GM23338 (cell line): ENCODE data around the gene TSPEAR. TPM values are rescaled to one million over a fixed set of nuclear protein-coding genes. Genes with fewer than 3 reads are reported as not detected.

ENCODE experiments used
- ATAC-seq: fragments of 200-7000 bp; cut with Tn5 transposase; 3 replicates; pipeline ENCODE4 v1.9.1; 2020
- DNase-seq: peaks from one replicate; pipeline ENCODE4 v3.0.0-alpha.2; 2015; ENCODE audit warnings: low spot score
- H2AFZ ChIP-seq: fragments of 200-600 bp; sonication (generic); 2 replicates; pipeline ENCODE4 v1.8.0; 2016; ENCODE audit warnings: antibody characterized with exemption, mild to moderate bottlenecking, moderate library complexity
- H3F3A ChIP-seq: fragments of 200-600 bp; sonication (generic); replicated peaks from 2 replicates; pipeline ENCODE4 v1.8.0; 2017; ENCODE audit warnings: antibody characterized with exemption, mixed run types, low read depth
- H3K27ac ChIP-seq: fragments of 200-600 bp; sonication (generic); 2 replicates; pipeline ENCODE4 v1.6.1; 2016; ENCODE audit warnings: low read depth
- H3K27me3 ChIP-seq: fragments of 200-600 bp; sonication (generic); 2 replicates; pipeline ENCODE4 v1.8.0; 2016; ENCODE audit warnings: mild to moderate bottlenecking, mixed run types, moderate library complexity; ENCODE audit not compliant: insufficient read depth
- H3K36me3 ChIP-seq: fragments of 200-600 bp; sonication (generic); 2 replicates; pipeline ENCODE4 v1.8.0; 2016; ENCODE audit warnings: mild to moderate bottlenecking; ENCODE audit not compliant: insufficient read depth
- H3K4me1 ChIP-seq: fragments of 200-600 bp; sonication (generic); 2 replicates; pipeline ENCODE4 v1.8.0; 2016; ENCODE audit warnings: mild to moderate bottlenecking, moderate library complexity; ENCODE audit not compliant: insufficient read depth
- H3K4me2 ChIP-seq: fragments of 200-600 bp; sonication (generic); 2 replicates; pipeline ENCODE4 v1.7.1; 2017; ENCODE audit warnings: mixed run types
- H3K4me3 ChIP-seq: fragments of 200-600 bp; sonication (generic); 2 replicates; pipeline ENCODE4 v1.6.1; 2016; ENCODE audit warnings: mixed run types
- H3K79me2 ChIP-seq: fragments of 200-600 bp; sonication (generic); replicated peaks from 2 replicates; pipeline ENCODE4 v1.8.0; 2017; ENCODE audit warnings: mild to moderate bottlenecking; ENCODE audit not compliant: insufficient read depth
- H3K9me2 ChIP-seq: fragments of 200-600 bp; sonication (generic); 2 replicates; pipeline ENCODE4 v1.8.0; 2017; ENCODE audit not compliant: insufficient read depth
- H4K20me1 ChIP-seq: fragments of 200-600 bp; sonication (generic); replicated peaks from 2 replicates; pipeline ENCODE4 v1.8.0; 2017; ENCODE audit warnings: mild to moderate bottlenecking; ENCODE audit not compliant: insufficient read depth
- H3K27ac Mint-ChIP-seq: 2 replicates; pipeline ENCODE4 v1.8.0; 2020; ENCODE audit warnings: inconsistent platforms, mild to moderate bottlenecking, moderate library complexity, mixed read lengths
- H3K27me3 Mint-ChIP-seq: 3 replicates; pipeline ENCODE4 v1.8.0; 2022; ENCODE audit warnings: low read depth, mild to moderate bottlenecking, moderate library complexity, mixed read lengths, inconsistent platforms; ENCODE audit not compliant: insufficient read depth, poor library complexity
- H3K36me3 Mint-ChIP-seq: 3 replicates; pipeline ENCODE4 v1.8.0; 2021; ENCODE audit warnings: low read depth, mild to moderate bottlenecking, inconsistent platforms, moderate library complexity, mixed read lengths
- H3K4me1 Mint-ChIP-seq: 3 replicates; pipeline ENCODE4 v1.8.0; 2020; ENCODE audit warnings: mild to moderate bottlenecking, inconsistent platforms, mixed read lengths
- H3K4me3 Mint-ChIP-seq: 3 replicates; pipeline ENCODE4 v1.8.0; 2021; ENCODE audit warnings: moderate library complexity, mild to moderate bottlenecking, inconsistent platforms, mixed read lengths
- H3K9me3 Mint-ChIP-seq: 3 replicates; pipeline ENCODE4 v1.8.0; 2020; ENCODE audit warnings: moderate library complexity, mild to moderate bottlenecking, inconsistent platforms, mixed read lengths
- CREB1 ChIP-seq: fragments of 250-450 bp; sonication (Bioruptor Pico); IDR thresholded peaks from 2 replicates; pipeline ENCODE4 v1.5.0; 2020; ENCODE audit warnings: low read depth, mild to moderate bottlenecking, moderate library complexity
- CTCF ChIP-seq, 2 experiments: fragments of 200-600 bp in 1 of 2; sonication (generic) in 1 of 2; conservative IDR thresholded peaks; 2 replicates each; pipeline versions ENCODE4 v1.5.1 to v1.6.1; 2016 to 2017; ENCODE audit warnings: antibody characterized with exemption in 2 of 2, low read depth in 2 of 2, mild to moderate bottlenecking in 2 of 2, moderate library complexity in 1 of 2
- ETS1 ChIP-seq: IDR thresholded peaks from 2 replicates; pipeline ENCODE4 v1.6.1; 2016; ENCODE audit warnings: antibody characterized with exemption
- EZH2 ChIP-seq: fragments of 200-600 bp; sonication (generic); IDR thresholded peaks from one replicate; pipeline ENCODE4 v1.8.0; 2017; ENCODE audit warnings: antibody characterized with exemption, mild to moderate bottlenecking, low read depth; ENCODE audit not compliant: unreplicated experiment
- EZH2phosphoT487 ChIP-seq: fragments of 200-600 bp; sonication (generic); IDR thresholded peaks from one replicate; pipeline ENCODE4 v1.8.1; 2018; ENCODE audit warnings: antibody characterized with exemption; ENCODE audit not compliant: unreplicated experiment
- JUNB ChIP-seq: IDR thresholded peaks from one replicate; pipeline ENCODE4 v1.6.1; 2016; ENCODE audit warnings: antibody characterized with exemption; ENCODE audit not compliant: unreplicated experiment
- STAT1 ChIP-seq: IDR thresholded peaks from one replicate; pipeline ENCODE4 v1.6.1; 2016; ENCODE audit warnings: antibody characterized with exemption; ENCODE audit not compliant: unreplicated experiment
- ZNF114 ChIP-seq: fragments of 250-450 bp; sonication (Bioruptor Pico); IDR thresholded peaks from 2 replicates; pipeline ENCODE4 v1.5.0; 2020; ENCODE audit warnings: mild to moderate bottlenecking, moderate library complexity
- ZNF331 ChIP-seq: fragments of 250-450 bp; sonication (Bioruptor Pico); IDR thresholded peaks from 2 replicates; pipeline ENCODE4 v1.5.0; 2020; ENCODE audit warnings: low read depth, mild to moderate bottlenecking, moderate library complexity
- polyA plus RNA-seq: library from polyadenylated mRNA; unstranded; fragments of >200 nt; fragmentation: Nextera tagmentation; extraction: Ambion mirVana; gene quantifications from 2 replicates; pipeline ENCODE4 v1.2.1, GENCODE V29; 2016
- total RNA-seq: library from RNA; depleted of rRNA; stranded (reverse); fragments of >200 nt; shearing (Covaris generic); gene quantifications from 2 replicates; pipeline ENCODE4 v1.2.3, GENCODE V29; 2014
- TF ChIP-seq, protein P1 (sequence below): fragments of 250-450 bp; sonication (Bioruptor Pico); IDR thresholded peaks from 2 replicates; pipeline ENCODE4 v1.5.0; 2020; ENCODE audit warnings: mild to moderate bottlenecking, moderate library complexity

TSPEAR gene
- total and polyA plus RNA-seq, 2 experiments from 2014 or later, result 0.35 to 0.92 TPM

DNA sequence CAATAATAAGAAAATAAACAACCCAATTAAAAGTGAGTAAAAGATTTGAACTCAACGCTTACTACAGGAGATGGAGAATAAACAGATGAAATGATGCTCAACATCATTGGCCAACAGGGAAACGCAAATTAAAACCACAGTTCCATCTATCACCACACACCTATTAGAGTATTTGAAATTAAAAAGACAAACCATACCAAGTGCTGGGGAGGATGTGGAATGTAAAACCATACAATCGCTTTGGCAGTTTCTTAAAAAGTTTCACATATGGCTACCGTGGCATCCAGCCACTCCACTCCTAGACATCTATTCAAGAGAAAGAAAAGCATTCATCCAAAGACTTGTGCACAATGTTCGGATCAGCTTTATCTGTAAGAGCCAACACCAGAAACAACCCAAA, 257.3 kb downstream of the TSPEAR start (continued):
- TF ChIP-seq, protein P1, sequence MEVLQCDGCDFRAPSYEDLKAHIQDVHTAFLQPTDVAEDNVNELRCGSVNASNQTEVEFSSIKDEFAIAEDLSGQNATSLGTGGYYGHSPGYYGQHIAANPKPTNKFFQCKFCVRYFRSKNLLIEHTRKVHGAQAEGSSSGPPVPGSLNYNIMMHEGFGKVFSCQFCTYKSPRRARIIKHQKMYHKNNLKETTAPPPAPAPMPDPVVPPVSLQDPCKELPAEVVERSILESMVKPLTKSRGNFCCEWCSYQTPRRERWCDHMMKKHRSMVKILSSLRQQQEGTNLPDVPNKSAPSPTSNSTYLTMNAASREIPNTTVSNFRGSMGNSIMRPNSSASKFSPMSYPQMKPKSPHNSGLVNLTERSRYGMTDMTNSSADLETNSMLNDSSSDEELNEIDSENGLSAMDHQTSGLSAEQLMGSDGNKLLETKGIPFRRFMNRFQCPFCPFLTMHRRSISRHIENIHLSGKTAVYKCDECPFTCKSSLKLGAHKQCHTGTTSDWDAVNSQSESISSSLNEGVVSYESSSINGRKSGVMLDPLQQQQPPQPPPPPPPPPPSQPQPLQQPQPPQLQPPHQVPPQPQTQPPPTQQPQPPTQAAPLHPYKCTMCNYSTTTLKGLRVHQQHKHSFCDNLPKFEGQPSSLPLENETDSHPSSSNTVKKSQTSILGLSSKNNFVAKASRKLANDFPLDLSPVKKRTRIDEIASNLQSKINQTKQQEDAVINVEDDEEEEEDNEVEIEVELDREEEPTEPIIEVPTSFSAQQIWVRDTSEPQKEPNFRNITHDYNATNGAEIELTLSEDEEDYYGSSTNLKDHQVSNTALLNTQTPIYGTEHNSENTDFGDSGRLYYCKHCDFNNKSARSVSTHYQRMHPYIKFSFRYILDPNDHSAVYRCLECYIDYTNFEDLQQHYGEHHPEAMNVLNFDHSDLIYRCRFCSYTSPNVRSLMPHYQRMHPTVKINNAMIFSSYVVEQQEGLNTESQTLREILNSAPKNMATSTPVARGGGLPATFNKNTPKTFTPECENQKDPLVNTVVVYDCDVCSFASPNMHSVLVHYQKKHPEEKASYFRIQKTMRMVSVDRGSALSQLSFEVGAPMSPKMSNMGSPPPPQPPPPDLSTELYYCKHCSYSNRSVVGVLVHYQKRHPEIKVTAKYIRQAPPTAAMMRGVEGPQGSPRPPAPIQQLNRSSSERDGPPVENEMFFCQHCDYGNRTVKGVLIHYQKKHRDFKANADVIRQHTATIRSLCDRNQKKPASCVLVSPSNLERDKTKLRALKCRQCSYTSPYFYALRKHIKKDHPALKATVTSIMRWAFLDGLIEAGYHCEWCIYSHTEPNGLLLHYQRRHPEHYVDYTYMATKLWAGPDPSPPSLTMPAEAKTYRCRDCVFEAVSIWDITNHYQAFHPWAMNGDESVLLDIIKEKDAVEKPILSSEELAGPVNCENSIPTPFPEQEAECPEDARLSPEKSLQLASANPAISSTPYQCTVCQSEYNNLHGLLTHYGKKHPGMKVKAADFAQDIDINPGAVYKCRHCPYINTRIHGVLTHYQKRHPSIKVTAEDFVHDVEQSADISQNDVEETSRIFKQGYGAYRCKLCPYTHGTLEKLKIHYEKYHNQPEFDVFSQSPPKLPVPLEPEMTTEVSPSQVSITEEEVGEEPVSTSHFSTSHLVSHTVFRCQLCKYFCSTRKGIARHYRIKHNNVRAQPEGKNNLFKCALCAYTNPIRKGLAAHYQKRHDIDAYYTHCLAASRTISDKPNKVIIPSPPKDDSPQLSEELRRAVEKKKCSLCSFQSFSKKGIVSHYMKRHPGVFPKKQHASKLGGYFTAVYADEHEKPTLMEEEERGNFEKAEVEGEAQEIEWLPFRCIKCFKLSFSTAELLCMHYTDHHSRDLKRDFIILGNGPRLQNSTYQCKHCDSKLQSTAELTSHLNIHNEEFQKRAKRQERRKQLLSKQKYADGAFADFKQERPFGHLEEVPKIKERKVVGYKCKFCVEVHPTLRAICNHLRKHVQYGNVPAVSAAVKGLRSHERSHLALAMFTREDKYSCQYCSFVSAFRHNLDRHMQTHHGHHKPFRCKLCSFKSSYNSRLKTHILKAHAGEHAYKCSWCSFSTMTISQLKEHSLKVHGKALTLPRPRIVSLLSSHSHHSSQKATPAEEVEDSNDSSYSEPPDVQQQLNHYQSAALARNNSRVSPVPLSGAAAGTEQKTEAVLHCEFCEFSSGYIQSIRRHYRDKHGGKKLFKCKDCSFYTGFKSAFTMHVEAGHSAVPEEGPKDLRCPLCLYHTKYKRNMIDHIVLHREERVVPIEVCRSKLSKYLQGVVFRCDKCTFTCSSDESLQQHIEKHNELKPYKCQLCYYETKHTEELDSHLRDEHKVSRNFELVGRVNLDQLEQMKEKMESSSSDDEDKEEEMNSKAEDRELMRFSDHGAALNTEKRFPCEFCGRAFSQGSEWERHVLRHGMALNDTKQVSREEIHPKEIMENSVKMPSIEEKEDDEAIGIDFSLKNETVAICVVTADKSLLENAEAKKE (CRISPR knock-in tag), result no peak
- TF ChIP-seq EZH2phosphoT487, result no peak
- no peak for TF ChIP-seq EZH2
- no peak for TF ChIP-seq ZNF114 (CRISPR knock-in tag)
- no peak for TF ChIP-seq STAT1
- TF ChIP-seq CREB1 (CRISPR knock-in tag), result no peak
- no peak for TF ChIP-seq ETS1
- TF ChIP-seq ZNF331 (CRISPR knock-in tag), result no peak

DNA sequence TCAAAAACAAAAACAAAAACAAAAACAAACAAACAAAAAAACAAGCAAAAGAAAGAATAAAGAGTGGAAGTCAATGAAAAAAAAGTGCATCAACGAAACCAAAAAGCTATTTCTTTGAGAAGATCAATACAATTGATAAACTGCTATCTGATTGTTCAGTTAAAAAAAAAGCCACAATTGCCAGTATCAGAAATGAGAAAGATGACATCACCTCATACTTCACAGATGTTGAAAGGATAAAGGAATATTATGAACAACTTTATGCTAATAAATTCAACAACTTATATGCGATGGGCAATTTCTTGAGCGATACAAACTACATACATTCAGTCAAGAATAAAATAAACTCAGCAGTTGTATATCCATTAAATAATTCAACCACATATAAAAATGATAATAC, 258.3 kb downstream of the TSPEAR start:
- no peak for DNase-seq
- H2AFZ ChIP-seq, result no peak overlapping the region
- no peak for ATAC-seq
- Mint-ChIP-seq H3K4me1 (peaks cover 6% of the 10 kb centered on the region; the same call in 1 of the 3 replicates), H3K27ac (no peak overlapping the region), H3K27me3 (peaks cover 12% of the 10 kb centered on the region), H3K36me3 (no peaks in the 10 kb centered on the region), H3K4me3 (no peak overlapping the region), H3K9me3 (no peaks in the 10 kb centered on the region)
- no peaks in the 10 kb centered on the region for H3F3A ChIP-seq
- no peaks in the 10 kb centered on the region for H3K27me3 ChIP-seq
- TF ChIP-seq CTCF (conservative IDR thresholded peaks at IDR 0.05; ENCODE audit: low read depth in 2 of 2), result no peak
- TF ChIP-seq JUNB, result no peak
- H3K4me2 ChIP-seq, result no peak overlapping the region
- no peaks in the 10 kb centered on the region for H3K36me3 ChIP-seq
- no peaks in the 10 kb centered on the region for H3K9me2 ChIP-seq
- H4K20me1 ChIP-seq, result no peaks in the 10 kb centered on the region
- H3K4me1 ChIP-seq, result no peaks in the 10 kb centered on the region
- no peak overlapping the region for H3K4me3 ChIP-seq
- H3K27ac ChIP-seq, result no peak overlapping the region
- H3K79me2 ChIP-seq, result no peaks in the 10 kb centered on the region
